PFSK-1 (cell line): ENCODE results near the gene RAB21.

ENCODE experiments used
- POLR2AphosphoS5 ChIP-seq: IDR thresholded peaks from 2 replicates; pipeline ENCODE4 v1.6.1; 2012; ENCODE audit warnings: low read depth, mild to moderate bottlenecking, control low read depth, low read length, moderate library complexity
- SIN3A ChIP-seq: IDR thresholded peaks from 2 replicates; pipeline ENCODE4 v1.6.1; 2012; ENCODE audit warnings: mild to moderate bottlenecking, low read length, moderate library complexity, borderline replicate concordance; ENCODE audit not compliant: insufficient read depth
- TAF1 ChIP-seq: IDR thresholded peaks from 2 replicates; pipeline ENCODE4 v1.6.1; 2012; ENCODE audit warnings: low read length, control low read depth, borderline replicate concordance; ENCODE audit not compliant: insufficient read depth
- TF ChIP-seq, protein P1 (sequence below), 2 experiments: IDR thresholded peaks; 2 replicates each; pipeline versions ENCODE4 v1.6.1 to v1.8.0; 2011 to 2012; ENCODE audit warnings: low read depth in 2 of 2, low read length in 2 of 2, control low read depth in 1 of 2, inconsistent platforms in 1 of 2, mild to moderate bottlenecking in 1 of 2, moderate library complexity in 1 of 2; ENCODE audit not compliant: insufficient read depth in 1 of 2

DNA sequence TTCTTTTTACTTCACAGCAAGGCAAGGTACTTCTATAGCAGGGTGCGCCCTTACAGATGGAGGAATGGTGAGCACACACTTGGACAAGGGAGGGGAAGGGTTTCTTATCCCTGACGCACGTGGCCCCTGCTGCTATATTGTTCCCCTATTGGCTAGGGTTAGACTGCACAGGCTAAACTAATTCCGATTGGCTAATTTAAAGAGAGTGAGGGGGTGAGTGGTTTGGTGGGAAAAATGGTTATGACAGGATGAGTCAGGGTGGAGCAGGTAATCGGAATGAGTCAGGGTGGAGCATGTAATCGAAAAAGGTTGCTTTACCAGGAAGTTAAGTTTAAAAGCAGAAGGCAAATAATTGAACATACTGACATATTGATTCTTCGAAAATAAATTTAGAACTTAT lies 23.7 kb upstream of the RAB21 start:
- no peak for TF ChIP-seq TAF1
- TF ChIP-seq, protein P1, sequence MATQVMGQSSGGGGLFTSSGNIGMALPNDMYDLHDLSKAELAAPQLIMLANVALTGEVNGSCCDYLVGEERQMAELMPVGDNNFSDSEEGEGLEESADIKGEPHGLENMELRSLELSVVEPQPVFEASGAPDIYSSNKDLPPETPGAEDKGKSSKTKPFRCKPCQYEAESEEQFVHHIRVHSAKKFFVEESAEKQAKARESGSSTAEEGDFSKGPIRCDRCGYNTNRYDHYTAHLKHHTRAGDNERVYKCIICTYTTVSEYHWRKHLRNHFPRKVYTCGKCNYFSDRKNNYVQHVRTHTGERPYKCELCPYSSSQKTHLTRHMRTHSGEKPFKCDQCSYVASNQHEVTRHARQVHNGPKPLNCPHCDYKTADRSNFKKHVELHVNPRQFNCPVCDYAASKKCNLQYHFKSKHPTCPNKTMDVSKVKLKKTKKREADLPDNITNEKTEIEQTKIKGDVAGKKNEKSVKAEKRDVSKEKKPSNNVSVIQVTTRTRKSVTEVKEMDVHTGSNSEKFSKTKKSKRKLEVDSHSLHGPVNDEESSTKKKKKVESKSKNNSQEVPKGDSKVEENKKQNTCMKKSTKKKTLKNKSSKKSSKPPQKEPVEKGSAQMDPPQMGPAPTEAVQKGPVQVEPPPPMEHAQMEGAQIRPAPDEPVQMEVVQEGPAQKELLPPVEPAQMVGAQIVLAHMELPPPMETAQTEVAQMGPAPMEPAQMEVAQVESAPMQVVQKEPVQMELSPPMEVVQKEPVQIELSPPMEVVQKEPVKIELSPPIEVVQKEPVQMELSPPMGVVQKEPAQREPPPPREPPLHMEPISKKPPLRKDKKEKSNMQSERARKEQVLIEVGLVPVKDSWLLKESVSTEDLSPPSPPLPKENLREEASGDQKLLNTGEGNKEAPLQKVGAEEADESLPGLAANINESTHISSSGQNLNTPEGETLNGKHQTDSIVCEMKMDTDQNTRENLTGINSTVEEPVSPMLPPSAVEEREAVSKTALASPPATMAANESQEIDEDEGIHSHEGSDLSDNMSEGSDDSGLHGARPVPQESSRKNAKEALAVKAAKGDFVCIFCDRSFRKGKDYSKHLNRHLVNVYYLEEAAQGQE (IDR thresholded peaks at IDR 0.05; ENCODE audit: insufficient read depth in 1 of 2, low read depth in 2 of 2, low read length in 2 of 2): no peak
- TF ChIP-seq POLR2AphosphoS5: no peak
- TF ChIP-seq SIN3A: no peak
